RPMI7951 (cell line): ENCODE results near the gene KIF26B. TPM values are rescaled to one million over a fixed set of nuclear protein-coding genes. Genes with fewer than 3 reads are reported as not detected.
"Not testable (repeated sequence)": the region's sequence is repeated elsewhere in the genome, so short reads cannot be mapped to it uniquely, and the experiment has no call there.

Source experiments
- DNase-seq: peaks from one replicate; pipeline ENCODE4 v3.0.0-alpha.2; 2012; ENCODE audit warnings: low read depth
- total RNA-seq: library from RNA; depleted of rRNA; stranded (reverse); fragments of >200 nt; shearing (Covaris generic); gene quantifications from 2 replicates; pipeline ENCODE4 v1.2.3, GENCODE V29; 2014

The KIF26B gene
- total RNA-seq, 1 experiment from 2014 or later = 2.3 TPM

DNA sequence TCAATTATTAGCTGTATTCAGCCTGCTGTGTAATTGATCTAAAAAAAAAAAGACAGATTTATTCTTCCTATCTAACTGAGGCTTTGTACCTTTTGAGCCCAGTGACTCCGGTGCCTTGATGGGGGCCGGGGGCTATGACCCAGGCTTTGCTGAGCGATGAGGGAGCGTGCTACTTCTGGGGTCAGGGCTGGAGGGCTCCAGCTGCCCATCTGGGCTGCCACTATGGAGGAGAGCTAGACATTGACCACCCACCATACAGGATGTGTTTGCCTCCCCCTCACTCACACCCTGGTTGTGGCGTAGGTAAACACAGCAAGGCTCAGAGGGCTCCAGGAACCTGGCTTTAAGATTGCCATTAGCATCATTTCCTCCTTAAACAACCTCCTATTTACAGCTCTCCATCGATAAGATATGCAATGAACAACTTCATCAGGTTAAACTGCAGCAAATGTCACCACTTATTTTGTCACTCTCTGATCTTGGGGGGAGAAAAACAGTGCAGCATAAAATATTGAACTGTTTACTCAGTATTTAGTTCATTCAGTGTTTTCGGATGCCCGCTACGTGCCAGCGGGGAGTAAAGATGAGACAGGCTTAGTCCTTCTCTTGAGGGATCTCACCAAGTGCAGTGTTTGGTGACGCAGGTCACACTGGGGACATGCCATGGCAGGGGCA, 231.6 kb downstream of the KIF26B start:
- DNase-seq = no peak

DNA sequence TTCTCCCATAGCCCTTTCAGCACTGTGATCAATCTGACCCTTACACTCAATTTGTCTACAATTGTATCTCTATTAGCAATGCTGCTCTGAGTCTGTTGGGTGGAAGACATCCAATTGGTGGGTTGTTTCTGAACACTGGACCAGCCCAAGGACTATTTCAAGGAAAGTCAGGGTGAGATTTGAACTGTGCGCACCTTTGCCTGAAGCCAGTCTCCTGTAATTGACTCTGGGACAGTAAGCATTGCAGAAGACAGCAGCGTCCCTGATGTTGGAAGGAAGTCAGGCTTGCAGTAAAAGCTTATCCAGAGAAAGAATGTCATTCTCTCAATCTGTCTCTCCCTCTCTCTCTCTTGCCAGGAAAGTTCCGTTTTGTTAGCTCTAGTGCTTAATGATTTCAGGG, 233.9 kb downstream of the KIF26B start:
- DNase-seq = no peak

DNA sequence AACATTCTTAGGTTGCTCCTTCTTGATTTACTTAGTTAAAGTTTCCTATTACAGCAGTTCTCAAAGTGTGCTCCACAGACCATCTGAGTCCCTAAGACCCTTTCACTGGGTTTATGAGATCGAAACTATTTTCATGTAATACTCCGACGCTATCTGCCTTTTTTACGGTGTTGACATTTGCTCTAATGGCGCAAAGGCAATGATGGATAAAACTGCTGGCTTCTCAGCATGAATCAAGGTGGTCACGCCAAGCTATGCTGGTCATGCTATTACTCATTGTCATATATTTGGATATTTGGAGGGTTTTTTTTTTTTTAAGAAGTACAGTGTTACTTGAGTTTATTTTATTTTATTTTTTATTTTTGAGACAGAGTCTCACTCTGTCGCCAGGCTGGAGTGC, 235.1 kb downstream of the KIF26B start:
- DNase-seq = no peak

DNA sequence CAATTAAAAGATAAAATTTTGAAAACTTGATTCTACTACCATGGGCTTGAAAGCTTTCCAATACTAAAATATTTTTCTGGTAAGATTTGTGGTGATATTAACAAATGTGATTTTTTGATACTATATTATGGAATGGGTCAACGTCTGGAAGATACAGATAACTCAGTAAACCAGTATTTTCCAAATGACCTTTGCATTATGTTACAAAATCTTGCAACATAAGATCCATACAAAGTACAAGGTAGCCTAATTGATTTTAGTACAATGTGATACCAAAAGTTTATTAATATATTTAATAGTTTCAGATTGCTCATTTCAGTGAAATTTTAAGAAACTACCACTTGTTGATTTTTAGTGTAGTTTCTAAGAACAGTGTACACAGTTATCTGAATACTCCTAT, 236.2 kb downstream of the KIF26B start:
- no peak for DNase-seq

DNA sequence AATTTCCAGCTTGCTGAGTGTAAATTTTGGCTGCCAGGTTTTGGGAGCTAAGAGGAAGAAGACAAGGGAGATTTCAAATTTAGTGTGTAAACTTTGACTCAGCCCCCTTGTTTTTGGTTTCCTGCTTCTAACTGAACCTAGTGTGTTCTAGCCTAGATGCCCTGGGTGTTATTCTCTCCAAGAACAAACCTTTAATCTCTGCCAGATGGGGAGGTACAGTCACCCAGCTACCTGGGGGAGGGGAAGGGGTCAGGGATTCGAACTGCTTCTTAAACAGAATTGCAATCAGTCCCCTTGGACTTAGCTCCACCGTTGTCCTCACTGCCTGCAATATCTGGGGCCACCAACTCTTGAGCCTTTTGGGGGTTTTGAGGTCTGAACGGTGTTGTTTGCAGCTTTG, 238.9 kb downstream of the KIF26B start:
- no peak for DNase-seq

DNA sequence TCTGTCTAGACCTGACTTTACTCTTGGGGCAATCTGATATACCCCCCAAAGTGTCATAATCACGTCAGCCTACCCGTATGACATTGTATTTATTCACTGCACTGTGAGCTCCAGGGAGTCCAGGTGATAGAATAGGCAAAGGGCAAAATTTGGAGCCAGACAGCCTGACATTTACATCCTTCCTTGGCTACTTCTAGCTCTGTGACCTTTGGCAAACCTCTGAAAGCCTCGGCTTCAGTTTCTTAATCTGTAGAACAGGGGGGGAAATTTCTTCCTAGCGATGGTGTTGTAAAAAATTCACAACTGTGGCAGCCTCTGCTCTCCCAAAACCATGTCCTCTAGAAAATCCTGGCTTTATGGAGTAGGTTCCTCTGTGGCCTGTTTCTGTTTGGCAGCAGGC, 240.9 kb downstream of the KIF26B start:
- DNase-seq = no peak

DNA sequence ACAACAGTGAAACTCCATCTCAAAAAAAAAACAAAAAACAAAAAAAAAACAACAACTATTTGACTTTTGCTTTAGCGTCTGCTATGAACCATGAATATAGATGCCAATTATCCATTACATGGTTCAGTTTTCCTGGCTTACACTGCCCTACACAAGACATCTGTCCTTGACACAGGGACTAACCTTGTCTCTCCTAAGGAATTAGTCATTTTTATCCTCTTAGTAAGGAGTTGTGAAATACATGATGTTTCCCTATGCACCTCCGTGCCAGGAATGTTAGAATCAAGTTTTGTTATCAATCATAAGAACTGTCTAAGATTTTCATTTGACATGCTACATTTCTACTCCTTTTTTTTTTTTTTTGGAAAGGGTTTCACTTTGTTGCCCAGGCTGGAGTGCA, 241.8 kb downstream of the KIF26B start:
- DNase-seq = peak; percentile 35

DNA sequence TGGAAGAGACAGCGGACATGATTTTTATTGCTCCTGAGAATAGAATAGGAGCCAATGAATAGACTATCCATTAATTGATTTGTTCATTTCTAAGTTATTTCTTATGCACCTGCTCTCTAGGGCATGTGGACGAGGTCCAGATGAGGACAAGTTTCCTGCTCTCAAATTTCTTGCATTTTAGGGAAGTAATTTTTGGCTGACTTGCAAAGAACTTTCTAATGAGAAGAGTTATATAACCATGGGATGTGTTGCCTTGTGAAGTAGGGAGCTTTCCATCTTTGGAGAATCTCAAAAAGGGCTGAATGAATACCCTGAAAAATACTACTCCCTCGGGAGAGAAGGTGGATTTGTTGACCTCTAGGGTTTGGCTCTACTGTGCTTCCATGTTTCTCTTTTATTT, 243.0 kb downstream of the KIF26B start:
- no peak for DNase-seq

DNA sequence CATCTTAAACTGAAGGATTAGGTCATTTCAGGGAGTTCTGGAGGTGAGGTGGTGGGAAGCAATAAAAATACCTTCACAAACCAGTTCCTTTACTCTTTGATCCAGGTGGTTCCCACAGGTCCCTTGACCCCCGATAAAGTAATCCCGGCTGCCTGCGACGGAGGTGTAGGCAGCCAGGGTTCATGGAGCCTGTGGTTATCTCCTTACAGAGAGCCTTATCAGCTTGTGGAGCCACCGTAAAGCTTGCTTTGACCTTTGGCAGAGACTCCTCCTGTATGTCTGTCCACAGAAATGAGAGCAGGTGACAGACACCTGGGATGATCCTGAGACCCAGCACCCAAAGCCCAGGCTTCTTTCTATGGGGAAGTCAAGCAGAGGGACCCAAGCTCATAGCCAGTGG, 243.4 kb downstream of the KIF26B start:
- DNase-seq = no peak

DNA sequence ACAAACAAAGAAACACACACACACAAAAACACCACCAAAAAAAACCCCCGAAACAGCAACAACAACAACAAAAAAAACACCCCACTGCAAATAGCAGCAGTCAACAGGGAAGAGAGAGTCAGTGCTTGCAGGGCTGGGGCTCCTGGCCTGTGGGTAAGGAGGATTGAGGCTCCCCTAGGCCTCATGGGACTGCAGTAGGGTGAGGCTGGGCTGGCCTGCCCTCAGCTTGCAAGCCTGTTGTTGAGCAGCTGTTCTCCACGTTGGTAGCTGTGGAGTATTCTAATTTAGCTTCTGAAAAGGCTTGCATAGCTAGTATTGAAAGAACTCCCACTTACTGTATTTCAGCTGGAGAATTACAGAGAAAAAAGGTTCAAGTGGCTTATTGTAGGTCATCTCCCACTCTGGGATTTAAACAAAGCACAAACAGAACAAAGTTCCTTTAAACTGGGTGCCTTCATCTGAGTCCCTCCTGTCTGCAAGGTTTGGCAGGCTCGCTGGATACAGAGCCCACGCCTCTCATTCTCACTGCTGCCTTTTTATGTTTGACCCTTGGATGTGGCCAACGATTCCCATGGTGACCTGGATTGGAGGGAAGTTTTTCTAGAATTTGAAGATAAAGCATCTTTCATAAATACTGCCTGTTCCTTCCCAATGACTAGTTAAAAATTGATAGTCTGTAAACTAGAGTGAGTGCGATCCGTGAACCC, 247.2 kb downstream of the KIF26B start:
- DNase-seq = no peak

DNA sequence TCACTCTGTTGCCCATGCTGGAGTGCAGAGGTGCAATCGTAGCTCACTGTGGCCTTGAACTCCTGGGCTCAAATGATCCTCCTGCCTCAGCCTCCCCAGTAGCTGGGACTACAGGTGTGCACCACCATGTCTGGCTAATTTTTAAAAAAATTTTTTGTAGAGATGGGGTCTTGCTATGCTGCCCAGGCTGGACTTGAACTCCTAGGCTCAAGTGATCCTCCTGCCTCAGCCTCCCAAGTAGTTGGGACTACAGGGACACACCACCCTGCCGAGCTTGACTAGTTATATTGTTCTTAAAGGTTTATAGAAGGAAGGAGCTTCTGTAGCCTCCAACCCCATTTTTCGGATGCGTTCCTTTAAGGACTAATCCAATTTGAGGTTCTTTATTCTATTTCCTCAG, 248.2 kb downstream of the KIF26B start:
- DNase-seq = not testable (repeated sequence)

DNA sequence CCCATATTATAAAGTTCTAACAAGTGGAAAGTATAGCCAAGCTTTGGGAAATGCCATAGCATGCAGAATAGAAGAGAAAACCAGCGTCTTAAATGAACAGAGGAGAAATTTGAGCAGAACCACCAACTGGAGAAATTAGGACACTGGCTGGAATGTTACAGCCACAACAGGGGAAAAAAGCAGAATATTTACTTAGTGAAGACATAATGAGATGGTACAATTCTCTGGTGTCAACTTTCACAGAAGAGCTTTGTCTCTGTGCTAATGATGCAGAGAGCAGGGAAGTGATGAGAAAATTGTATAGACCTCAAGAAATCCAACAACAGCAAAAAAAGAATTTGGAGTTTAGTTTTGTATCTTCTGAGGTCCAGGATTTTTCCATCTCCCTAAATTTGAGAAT, 249.7 kb downstream of the KIF26B start:
- DNase-seq = no peak

DNA sequence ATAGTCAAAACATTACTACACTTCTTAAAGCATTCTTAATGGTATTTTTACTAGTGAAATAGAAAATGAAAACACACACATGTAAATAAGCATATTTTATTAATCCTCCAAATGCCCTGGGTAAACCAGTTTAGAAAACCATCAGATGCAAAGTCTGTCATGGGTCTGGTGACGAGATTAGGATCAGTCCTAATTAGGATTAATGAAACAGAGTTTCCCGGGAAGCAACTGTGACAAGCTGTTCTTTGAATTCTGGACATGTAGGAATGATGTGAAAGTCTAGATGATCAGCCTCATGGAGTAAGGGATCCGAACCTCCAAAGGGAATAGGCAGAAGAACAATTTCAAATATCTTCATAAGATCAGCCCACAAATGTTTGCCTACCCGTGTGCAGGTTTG, 250.2 kb downstream of the KIF26B start:
- no peak for DNase-seq

DNA sequence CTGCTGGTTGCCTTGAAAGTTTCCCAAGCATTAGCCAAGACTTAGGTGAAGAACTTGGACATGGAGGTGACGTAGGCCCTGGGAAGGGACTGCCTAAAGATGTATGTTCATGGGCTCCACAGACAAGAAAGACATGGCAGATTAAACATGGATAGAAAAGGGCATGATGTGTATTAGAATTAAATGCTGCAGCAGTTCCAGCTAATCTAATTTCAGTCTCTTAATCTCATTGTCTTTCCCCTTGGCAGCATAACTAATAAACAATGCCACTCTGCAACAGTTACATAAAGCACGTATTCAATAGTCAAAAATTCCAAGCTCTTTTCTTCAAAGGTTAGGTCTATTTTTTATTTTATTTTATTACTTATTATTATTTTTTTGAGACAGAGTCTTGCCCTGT, 251.6 kb downstream of the KIF26B start:
- no peak for DNase-seq

DNA sequence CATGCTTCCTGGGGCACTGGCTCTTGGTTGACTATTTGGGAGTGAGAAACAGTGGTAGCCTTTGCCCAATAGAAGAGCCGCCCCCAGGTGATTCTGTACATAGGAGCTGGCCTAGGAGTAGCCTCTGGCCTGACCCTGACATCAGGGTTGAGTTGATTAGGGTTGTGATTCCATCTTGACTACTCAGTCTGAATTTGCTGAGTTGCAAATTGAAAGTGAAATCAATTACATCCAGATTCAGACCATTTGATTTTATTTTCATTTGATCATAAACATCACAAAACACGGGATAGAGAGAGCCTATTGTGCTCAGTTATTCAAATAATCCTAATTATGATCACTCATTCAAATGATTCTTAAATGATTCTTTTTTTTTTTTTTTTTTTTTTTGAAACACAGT, 253.2 kb downstream of the KIF26B start:
- no peak for DNase-seq

DNA sequence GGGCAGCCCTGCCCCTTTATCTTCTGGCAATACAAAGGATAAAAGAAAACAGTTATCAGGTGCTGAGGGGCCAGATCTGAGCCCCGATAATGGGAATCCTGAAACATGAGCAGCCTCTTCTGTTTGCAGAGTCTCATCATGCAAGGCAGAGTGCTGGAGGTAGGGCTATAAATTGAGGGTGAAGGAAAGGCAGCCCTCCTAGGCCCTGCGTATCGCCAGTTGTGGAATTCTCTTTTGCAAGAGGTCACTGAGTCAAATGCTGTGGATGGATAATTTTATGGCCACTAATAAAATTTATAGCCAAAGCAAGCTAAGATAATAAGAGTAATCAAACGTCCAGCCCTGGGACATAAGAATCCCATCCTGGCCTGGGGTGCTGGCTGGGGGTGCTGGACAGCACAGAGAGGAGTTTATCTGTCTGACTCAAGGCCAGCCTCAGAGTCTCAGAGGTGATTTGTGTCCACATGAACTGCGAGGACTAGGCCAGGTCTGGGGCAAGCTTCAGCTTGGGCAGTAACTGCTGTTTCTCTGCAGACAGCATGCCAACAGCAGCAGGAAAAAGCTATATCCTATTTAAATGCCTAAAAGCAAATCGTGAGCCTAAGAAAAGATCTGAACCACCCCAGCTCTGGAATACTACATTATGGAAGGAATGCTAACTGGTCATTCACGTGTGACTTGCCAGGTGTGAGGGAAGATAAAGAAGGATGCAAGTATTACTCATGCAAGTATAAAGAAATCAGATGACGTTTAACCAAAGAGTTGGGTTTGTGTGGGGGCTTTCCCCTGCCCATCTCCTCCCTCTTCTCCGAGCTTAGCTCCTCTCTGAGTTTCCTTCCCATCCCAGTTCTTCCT, 254.8 kb downstream of the KIF26B start:
- DNase-seq = no peak

DNA sequence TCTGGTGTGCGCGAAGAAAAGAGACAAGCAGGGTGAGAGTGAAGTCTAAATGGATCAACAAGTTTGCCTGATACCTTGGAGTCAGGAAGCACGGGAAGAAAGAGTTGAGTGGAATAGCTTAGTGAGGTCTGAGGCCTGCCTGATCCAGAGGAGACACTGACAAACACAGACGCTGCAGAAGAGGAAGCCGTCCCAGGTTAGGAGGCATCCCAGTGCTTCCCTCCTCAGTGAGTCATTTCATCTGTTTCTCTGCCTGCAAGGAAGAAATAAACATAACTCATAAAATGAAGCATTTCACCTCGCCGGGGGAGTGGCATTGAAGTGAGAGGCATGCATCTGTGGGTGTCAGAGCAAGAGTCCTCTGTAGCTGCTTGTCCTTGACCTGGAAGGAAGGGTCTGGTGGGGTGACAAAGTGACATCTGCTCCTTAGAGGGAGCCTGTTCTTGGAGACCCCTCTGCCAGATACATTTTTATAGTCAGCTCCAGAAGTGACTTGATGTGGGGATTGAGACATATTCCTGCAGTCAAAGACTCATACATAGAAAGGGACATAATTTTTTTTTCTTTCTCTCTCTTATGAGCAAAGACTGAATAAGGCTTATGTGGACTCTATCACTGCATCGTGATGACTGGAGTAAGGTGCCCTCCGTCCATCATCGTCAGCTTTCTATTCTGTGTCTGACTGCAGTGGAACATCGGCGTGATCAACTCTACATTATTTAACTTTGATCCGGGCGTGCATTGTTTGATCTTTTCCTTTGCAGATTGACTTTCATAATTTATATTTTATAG, 256.7 kb downstream of the KIF26B start:
- DNase-seq = peak; percentile 8

DNA sequence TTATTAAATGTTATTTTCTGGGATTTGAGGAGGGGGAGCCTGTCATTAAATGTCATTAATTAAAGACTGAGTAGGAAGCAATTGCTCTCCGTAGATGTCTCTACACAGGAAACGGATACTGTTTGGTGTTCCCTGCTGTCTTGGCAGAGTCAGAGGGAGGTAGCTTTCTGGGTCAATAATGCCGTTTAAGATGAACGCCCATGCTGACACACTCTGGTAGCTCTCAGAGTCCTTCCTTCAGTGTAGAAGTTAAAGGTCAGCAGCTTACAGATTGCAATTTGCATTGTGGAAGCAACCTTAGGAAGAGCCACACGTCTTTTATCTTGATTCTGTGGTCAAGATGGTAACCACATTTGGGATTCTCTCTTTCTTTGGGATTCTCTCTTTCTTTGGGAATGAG, 257.5 kb downstream of the KIF26B start:
- DNase-seq = no peak

DNA sequence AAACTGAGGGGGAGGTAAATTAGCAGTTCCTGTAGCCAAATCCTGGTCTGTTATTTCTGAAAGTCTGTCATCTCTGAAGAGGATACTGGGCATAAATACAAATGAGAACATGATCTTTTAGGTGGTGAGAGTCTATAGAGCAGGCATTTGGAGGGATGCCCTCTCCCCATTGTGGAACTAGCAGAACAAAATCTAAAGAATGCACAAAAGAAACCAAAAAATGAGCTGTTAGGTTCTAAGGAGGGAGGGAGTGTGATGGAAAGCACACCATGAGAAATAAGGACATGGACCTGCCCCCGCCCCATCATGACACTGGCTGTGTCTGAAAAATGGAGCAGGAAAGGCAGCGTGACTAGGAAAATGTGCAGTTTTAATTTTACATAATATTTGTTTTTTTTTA, 262.0 kb downstream of the KIF26B start:
- no peak for DNase-seq

DNA sequence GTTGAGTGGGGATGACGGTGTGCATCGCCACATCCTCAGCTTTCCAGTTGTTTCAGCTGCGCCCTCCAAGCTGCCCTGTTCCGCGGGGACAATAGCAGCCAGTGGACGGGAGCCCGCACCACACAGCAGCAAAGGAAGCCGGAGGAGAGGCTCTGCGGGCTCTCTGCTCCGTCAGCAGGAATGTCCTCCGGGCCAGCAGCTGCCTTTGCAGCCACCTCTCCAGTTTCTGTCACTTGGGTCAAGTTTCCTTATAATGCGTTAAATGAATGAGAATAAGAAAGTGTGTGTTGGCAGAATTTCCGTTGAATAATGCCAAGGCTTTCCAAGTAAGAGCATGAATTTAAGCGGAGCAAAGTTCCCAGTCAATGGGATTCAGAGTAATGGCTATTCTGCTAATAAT, 263.3 kb downstream of the KIF26B start:
- no peak for DNase-seq

DNA sequence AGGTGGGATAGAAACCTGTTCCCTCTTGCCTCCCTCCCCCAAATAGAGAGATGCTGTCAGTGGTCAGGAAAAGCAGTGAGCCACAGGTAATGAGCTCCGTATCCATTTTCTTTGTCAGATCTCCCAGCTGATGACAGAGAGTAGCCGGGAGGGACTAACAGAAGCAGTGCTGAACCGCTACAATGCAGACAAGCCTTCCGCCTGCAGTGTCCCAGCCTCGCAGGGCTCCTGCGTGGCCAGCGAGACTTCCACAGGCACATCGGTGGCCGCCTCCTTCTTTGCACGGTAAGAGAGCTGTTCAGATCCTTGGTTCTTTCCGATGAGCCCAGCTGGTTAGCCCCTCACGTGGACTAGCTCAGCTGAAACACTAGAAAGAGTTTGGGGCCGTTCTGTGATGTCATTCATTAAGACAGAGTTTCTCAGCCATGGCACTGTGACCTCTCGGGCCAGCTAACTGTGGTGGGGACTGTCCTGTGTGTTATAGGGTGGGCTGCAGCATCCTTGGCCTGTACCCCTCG, 264.7 kb downstream of the KIF26B start:
- DNase-seq = no peak

DNA sequence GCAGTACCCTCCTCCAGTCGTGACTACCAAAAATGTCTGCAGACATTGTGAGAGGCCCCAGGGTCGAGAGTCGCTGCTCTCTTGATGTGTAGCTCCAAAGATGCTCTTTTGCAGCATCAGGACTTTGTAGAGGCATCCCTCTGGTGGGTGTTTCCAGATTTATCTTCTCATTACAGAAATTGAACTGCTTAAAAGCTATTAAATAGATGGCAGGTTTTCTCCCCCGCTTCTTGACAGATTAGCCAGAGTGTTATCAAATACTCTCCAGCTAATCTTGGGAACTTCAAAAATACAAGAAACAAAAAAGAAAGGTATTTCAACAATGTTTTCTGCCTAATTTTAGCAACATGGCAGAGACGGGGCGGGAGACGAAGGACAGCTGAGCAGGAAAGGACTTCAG, 265.2 kb downstream of the KIF26B start:
- DNase-seq = no peak
